Stimulated activated CD8-positive, alpha-beta memory T cell treated with anti-CD3 and anti-CD28 coated beads, Interleukin-12 subunit alpha, Interleukin-12 subunit beta, amount 100 ng/mL, for 4 hours (primary cell): Measurements from ENCODE around the gene PPP2CA.
"Not testable (repeated sequence)": the region's sequence is repeated elsewhere in the genome, so short reads cannot be mapped to it uniquely, and the experiment has no call there.

Experiments
- DNase-seq: peaks from one replicate; pipeline ENCODE4 v3.0.0-alpha.2; 2020; ENCODE audit warnings: low read depth

PPP2CA gene

GRCh38 chr5:134225780-134226440, at the start of gene PPP2CA:
Gene PPP2CA (minus strand): TSS chr5:134226073. CDS start chr5:134225861, 212 bp downstream.
- peak; percentile 100 for DNase-seq

- no peak for DNase-seq
Measured at GRCh38 chr5:134273642-134274395, 47.9 kb upstream of the PPP2CA start.

DNA sequence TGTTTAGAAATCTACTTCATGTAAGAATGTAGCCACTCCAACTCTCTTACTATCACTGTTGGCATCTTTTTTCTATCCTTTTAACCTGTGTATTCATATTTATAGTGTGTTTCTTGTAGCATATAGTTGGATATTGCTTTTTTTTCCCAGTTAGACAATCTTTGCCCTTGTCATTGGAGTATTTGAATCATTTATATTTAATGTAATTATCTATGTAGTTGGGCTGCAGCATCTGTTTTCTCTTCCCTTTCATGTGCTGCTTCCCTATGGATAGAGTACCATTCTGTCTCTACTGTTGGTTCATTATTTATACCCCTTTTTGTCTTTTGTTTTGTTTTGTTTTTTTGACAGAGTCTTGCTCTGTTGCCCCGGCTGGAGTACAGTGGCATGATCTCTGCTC, 45.2 kb upstream of the PPP2CA start:
- DNase-seq, result no peak

GRCh38 chr5:134268919-134269318, 43.0 kb upstream of the PPP2CA start:
- DNase-seq, result no peak

DNA sequence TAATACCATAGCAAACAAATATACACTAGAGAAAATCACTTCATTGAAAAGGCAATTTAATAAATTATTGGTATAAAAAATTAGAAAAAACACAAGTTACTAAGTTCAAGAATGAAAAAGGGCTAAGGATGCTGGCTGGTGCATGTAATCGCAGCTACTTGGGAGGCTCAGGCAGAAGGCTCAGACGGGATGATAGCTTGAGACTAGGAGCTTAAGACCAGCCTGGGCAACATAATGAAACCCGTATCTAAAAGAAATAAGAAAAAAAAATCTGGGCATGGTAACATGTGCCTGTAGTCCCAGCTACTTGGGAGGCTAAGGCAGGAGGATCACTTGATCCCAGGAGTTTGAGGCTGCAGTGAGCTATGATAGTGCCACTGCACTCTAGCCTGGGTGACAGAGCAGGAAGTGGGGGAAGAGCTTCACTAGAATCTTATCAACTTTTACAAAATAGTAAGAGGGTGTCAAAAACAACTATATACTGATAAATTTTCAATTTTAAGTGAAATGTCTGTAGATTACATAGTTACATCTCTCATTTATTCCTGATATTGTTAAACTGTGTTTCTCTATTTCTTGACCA, 42.2 kb upstream of the PPP2CA start:
- DNase-seq, result no peak

GRCh38 chr5:134267366-134268018, 41.6 kb upstream of the PPP2CA start:
- no peak for DNase-seq

DNA sequence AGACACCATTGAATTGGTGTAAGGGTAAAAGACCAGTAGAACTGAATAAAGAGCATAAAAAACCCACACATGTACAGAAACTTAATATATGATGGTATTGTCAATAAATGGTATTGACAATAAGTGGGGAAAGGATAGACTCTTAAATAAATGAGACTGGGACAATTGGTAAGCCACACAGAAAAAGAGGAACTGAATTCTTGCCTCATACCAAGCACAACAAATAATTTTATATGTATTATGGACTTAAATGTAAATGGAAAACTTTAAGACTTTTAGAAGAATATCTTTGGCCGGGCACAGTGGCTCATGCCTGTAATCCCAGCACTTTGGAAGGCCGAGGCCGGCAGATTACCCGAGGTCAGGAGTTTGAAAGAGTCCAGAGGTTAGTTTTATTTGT, 37.9 kb upstream of the PPP2CA start:
- DNase-seq, result no peak

GRCh38 chr5:134262629-134263028, 36.8 kb upstream of the PPP2CA start:
- DNase-seq, result not testable (repeated sequence)

DNA sequence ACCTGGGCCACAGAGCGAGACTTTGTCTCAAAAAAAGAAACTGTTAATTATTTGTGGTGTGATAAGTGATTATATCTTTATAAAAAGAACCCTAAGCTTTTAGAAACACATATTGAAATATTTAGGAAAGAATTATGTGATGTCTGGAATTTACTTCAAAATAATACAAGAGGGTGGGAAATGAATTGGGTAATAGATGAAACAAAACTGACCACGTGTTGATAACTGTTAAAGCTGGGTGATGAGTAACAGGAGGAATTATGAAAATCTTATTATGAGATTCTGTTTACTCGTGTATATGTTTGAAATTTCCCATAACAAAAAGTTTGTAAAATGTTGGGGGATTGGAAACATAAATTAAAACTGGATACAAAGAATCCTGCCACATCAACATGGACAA, 33.0 kb upstream of the PPP2CA start:
- no peak for DNase-seq

- DNase-seq, result no peak
Measured at GRCh38 chr5:134257176-134257575, 31.3 kb upstream of the PPP2CA start.

- DNase-seq, result no peak
Measured at GRCh38 chr5:134255418-134256150, 29.7 kb upstream of the PPP2CA start.

- not testable (repeated sequence) for DNase-seq
Measured at GRCh38 chr5:134253368-134254153, 27.7 kb upstream of the PPP2CA start.

DNA sequence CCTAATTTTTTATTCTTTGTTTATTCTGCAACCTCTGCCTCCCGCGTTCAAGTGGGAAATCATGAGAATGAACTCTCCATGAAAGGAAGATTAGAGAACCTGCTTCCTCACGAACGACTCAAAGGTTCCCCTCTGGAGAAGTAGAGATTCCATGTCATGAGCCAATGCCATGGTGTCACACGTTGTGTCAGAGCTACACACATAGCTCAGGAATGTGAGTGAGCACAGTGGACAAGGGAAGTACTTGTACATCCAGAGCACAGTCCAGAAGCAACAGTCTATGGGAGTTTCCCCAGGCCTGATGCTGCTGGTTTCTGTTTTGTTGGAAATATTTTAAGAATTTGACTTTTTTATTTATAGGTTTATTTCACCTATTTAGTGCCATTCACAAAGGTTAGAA, 26.8 kb upstream of the PPP2CA start:
- no peak for DNase-seq

DNA sequence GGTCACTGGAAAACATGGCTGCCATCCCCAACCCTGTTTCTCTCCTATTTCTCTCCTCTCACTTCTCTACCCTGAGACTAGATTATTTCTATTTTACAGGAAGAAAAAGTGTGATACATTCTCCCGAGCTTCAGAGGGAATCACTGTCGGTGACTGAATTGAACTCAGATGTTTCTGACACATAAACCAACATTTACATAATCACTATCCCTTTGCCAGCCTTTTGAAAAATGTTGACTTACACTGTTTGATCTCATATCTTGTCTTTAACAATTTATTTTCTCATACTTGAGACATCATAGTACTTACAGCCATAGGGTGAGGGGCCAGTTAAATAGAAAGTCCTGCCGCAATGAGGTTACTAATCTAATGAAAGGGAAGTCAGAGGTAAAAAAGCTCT, 25.1 kb upstream of the PPP2CA start:
- no peak for DNase-seq

DNA sequence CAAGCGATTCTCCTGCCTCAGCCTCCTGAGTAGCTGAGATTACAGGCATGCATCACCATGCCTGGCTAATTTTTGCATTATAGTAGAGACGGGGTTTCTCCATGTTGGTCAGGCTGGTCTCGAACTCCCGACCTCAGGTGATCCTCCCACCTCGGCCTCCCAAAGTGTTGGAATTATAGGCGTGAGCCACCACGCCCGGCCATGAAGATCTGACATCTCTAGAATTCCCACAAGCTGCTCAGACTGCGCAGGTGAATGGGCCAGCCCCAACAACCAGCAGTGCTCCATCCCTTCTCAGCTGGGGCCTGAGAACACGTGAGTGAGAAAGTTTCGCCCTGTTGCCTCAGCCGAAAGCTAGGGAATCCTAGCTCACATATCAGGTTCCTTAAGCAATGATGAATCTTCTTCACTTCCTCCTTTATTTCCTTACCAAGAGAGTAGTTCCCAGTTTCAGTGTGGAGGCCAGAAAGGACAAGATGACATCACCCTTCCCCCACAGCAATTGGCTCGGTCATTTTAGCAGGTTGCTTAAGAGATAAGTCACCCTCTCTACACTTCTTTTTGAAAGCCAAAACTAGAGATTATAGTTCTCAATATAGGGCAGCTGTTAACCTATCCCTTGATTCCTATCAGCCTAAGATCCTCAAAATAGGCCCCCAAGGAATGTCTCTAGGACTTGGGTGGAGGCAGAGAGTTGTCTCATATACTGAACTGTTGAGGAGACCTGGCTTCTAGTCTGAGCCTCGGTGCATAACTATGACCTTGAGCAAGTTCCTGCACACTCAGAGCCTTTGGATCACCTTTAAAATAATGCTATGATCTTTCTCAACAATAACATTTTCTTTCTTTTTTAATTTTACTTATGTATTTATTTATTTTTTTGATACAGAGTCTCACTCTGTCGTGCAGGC, 23.9 kb upstream of the PPP2CA start:
- DNase-seq, result no peak

DNA sequence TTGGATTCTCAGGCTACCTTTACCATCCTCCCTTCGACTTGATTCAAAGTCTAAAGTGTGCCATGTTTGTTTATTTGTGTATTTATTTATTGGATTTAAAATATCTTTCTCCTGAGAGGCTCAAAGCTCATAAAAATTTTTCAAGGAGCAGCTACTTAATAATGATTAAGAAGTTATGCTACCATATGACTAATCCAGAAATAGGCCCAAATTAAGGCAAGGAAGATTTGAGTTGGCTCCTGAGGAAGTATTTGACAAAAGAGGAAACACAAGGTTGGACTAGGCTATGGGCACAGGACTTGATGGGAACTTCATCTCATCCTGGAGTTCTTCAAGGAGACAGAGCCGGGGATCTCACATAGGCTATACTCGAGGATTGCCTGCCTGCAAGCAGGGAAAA, 22.4 kb upstream of the PPP2CA start:
- no peak for DNase-seq

DNA sequence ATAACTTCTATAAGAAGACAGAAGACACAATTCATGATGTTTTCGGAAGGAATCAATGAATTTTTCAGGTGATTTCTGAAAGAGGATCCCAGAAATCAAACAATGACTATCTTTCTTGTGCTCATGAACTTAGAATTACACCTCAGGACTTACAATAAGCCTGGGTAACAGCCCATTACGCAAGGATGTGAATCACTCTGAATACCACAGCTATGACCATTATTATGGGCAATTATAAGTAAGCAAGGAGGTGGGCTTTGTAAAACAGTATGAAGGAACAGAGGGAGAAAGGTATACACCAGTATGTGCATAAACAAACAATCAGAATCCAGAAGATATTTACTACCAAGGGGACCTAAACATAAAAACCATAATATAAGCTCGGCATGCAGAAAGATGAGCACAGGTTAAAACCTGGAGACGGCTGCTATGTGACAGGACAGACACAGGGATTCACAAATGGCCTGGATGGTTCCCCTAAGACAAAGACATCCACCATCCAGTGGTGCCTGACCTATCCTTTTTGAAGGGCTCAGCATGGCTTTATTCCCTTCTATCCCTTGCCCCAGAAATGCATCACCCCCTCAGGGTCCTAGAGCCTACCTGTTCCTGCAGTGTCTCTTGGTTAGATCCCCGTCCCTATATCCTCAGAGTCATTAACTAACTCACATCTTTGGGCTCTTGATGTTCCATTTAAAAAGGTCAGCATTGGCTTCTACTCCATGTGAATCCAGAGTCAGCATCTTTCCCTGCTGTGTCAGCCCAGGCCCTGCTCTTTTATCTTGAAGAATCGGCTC, 21.8 kb upstream of the PPP2CA start:
- DNase-seq, result no peak

DNA sequence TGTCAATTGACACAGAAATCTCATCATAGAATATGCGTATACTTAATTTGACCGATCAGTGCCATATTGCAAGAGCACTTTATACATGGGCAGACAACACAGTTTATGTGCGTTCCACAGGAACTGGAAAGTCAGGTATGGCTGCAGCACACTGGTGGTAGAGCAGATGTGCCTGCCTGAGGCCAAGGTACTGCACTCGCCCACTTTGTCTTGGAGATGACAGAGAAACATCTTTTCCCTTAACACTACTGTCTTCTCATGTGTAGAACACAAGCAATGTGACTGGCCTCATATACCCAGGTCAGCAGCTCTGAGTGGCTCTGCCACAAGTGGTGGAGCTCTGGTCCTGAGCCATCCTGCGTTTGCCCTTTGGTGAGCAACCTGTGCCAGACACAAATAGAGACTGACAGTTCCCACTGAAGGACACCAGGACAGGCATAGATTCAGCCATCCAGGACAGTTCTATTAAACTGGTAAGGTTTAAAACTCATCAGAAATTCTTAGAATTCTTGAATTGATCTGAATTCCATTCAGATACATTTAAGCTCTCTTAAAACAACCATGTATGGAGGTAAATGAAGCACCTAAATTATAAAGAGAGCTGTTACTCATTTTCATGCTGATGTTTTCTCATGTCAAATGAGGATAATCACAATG, 21.0 kb upstream of the PPP2CA start:
- no peak for DNase-seq

DNA sequence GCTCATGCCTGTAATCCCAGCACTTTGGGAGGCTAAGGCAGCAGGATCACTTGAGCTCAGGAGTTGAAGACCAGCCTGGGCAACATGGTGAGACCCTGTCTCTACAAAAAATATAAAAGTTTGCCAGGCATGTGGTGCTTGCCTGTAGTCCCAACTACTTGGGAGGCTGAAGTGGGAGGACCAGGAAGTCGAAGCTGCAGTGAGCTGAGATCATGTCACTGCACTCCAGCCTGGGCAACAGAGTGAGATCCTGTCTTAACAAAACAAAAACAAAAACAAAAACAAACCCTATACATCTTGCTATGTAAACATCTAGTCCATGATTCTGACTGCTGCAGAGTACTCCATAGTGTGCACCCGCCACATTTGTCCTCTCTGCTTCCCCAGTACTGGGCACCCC, 19.8 kb upstream of the PPP2CA start:
- no peak for DNase-seq
